ENCODE measurements around the gene SPSB4.
"Not testable (repeated sequence)": the region's sequence is repeated elsewhere in the genome, so short reads cannot be mapped to it uniquely, and the experiment has no call there.

GRCh38 chr3:141113680-141114079, 62.5 kb downstream of the SPSB4 start:
- TF ChIP-seq CTCF, POLR2A (IDR thresholded peaks at IDR 0.05): not testable (repeated sequence)
